ENCODE results near the gene RFTN1.

RFTN1 gene

DNA sequence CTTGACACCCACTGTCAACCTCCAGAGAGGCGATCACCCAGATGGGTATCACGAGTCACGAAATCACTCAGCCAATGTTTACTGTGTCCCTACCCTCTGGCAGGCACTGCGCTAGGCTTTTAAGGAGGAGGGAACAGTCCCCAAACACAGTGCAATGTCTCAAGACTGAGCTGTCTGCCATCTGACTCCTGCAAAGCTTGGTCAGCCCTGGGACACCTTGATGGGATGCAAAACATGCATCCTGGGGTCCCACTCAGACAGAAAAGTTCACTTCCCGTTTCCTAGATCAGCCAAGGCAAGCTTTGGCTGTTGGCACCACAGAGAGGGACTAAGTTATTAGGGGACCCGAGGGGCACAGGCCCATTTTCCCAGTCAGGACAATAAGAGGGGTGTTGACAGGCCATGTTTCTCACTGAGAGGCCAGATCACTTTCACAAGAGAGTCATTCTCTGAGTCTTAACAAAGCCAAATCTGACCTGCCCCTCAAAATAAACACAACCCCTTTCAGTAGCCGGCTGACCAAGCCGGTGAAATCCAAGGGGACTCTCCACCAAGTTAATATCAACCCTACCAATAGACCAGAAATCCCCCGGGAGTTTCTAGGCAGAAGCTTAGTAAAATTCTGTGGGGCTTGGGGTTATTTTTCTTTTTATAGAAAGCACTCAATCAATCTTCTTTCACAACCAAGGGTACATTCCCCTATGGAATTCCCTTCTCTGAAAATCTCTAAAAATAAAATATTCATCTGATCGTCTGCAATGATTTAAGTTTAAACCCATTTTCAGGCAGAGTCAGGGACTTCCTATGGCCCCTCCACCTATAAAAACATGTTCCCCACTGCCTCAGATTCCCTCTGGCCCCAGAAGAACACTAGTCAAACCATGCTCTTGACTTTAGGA lies 3.5 kb downstream of the RFTN1 start:
- TF ChIP-seq, protein P1, sequence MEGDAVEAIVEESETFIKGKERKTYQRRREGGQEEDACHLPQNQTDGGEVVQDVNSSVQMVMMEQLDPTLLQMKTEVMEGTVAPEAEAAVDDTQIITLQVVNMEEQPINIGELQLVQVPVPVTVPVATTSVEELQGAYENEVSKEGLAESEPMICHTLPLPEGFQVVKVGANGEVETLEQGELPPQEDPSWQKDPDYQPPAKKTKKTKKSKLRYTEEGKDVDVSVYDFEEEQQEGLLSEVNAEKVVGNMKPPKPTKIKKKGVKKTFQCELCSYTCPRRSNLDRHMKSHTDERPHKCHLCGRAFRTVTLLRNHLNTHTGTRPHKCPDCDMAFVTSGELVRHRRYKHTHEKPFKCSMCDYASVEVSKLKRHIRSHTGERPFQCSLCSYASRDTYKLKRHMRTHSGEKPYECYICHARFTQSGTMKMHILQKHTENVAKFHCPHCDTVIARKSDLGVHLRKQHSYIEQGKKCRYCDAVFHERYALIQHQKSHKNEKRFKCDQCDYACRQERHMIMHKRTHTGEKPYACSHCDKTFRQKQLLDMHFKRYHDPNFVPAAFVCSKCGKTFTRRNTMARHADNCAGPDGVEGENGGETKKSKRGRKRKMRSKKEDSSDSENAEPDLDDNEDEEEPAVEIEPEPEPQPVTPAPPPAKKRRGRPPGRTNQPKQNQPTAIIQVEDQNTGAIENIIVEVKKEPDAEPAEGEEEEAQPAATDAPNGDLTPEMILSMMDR (conservative IDR thresholded peaks at IDR 0.05), result no peak
- H3K27ac ChIP-seq, result no peak overlapping the region

DNA sequence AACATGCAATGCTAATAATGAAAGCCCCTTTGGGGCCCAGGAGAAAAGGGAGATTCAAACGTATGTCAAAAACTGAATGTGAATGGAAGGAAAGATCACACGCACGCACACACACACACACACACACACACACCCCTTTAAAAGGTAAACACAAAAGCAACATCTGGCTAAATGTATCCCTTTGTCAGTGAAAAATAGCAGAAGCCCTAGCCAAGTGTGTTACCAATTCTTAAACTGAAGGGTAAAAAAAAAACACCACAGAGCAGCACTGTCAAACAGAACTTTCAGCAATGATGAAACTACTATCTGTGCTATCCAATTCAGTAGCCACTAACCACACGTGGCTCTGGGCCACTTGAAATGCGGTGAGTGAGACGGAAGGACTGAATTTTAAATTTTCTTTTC lies 4.9 kb downstream of the RFTN1 start:
- no peak overlapping the region for H3K27ac ChIP-seq
- TF ChIP-seq, protein P1 (conservative IDR thresholded peaks at IDR 0.05), result no peak

DNA sequence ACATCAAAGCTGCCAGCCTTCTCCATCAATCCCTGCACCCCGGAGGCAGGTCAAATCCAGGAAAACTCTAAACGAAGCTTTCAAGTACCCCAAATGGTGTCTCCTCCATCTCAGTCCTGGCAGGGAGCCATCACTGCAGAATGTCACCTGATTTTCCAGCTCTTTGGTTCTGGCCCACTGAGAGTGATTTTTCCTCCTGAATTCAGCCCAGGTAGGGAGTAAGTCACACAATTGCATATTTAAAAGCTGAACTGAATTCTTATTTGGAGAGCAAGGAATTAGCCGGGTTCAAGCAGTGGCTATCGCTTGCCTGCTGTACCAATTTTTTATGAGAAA lies 5.3 kb downstream of the RFTN1 start:
- H3K27ac ChIP-seq, result no peak overlapping the region
- TF ChIP-seq, protein P1 (conservative IDR thresholded peaks at IDR 0.05), result no peak

DNA sequence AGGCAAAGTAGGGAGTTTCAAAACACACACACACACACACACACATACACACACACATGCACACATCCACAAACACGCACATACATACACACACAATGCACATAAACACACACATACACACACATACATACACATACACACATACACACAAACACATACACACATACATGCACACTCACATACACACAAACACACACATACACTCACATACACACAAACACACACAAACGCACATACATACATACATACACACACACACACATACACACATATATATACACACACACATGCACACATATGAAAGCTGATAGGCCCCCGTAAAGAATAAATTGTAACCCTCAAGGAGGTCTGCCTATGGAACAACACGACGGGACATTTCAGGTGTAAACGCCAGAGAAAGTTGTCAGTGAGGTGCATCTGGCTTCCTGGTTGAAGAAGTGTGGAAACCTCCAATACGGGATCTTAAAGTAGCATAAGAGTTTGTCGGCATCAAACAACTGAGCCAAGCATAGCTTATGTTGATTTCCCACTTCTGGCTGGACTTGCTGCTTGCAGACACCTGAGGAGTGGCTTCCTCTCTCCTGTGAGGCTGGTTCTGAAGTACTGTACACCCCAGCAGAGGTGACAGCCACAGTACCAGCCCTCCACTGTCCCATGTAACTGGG lies 5.8 kb downstream of the RFTN1 start:
- TF ChIP-seq, protein P1 (conservative IDR thresholded peaks at IDR 0.05), result no peak

DNA sequence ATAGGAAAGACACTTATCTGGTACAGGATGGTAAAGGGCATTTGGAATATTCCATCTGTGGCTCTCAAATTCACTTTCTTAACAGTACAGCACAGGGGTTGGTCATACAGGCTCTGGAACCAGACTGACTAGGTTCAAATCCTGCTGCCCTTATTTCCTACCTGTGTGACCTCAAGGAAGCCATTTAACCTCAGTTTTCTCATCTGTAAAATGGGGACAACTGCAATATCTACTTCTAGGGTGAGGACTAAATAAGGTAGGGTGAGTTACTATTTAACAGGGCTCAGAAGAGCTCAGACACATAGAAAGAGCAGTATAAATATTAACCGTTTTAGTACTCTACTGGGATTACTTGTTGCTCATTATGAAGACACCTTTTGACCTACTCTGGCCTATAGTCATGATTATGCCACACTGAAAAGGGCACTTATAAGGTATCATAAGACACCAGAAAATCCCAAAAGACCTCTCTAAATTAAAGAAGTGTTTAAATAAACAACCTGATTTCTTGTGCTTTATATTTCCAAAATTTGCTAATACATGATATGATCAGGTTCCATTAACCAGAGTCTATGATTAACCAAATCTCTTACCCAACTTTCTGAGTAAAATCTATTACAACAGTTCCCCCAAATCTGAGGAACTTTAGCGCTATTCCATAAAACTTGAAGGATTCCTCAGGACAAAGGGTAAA lies 6.5 kb downstream of the RFTN1 start:
- no peak overlapping the region for H3K27ac ChIP-seq
- TF ChIP-seq, protein P1 (conservative IDR thresholded peaks at IDR 0.05), result no peak

More for the DNA sequence above, 5.8 kb downstream of the RFTN1 start:
- no peak overlapping the region for H3K27ac ChIP-seq

DNA sequence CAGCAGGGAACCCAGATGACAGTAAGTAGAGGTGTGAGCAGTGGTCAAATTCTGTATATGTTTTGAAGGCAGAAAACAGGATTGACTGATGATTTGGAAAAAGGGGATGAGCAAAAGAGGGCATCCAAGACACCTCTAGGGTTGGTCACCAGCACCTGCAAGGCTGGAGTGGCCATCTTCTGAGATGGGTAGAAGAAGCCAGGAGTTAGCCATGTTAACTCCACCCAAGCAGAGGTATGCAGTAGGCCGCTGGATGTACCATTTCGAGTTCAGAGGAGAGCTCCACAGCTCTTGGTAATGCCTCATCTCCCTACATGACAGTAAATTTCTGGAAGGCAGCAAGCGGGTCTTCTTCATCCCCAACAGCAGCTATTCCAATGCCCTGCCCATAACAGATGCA lies 7.0 kb downstream of the RFTN1 start:
- H3K27ac ChIP-seq, result no peak overlapping the region
- TF ChIP-seq, protein P1 (conservative IDR thresholded peaks at IDR 0.05), result no peak

DNA sequence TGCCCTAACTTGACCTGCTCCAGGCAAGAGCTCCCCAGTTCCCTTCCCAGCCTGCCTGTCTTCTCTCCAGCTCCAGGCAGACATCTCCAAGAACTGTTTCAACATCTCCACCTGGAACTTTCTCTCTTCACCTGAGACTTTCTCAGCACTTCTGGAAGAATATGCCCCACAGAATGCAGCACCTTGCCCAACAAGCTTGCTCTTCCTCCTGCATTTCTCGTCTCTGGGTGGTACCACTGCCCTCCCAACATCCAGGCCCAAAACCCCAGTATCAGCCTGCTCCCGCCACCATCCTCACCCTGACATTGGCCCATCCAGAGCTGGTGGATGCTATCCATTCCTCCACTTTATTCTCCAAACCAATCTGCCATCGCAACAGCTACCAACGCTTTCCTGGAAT lies 8.8 kb downstream of the RFTN1 start:
- no peak overlapping the region for H3K27ac ChIP-seq
- TF ChIP-seq, protein P1 (conservative IDR thresholded peaks at IDR 0.05), result no peak

Measured in VCaP (cell line).